Stimulated activated CD8-positive, alpha-beta memory T cell treated with anti-CD3 and anti-CD28 coated beads, Interleukin-7, amount 100 ng/mL, for 4 hours (primary cell): ENCODE results near the gene MIDN.
"Not testable (repeated sequence)": the region's sequence is repeated elsewhere in the genome, so short reads cannot be mapped to it uniquely, and the experiment has no call there.

Source experiments
- DNase-seq, 2 donors: peaks; one replicate each; pipeline ENCODE4 v3.0.0-alpha.2; 2020; ENCODE audit warnings: low read depth in 2 of 2

MIDN gene

DNA sequence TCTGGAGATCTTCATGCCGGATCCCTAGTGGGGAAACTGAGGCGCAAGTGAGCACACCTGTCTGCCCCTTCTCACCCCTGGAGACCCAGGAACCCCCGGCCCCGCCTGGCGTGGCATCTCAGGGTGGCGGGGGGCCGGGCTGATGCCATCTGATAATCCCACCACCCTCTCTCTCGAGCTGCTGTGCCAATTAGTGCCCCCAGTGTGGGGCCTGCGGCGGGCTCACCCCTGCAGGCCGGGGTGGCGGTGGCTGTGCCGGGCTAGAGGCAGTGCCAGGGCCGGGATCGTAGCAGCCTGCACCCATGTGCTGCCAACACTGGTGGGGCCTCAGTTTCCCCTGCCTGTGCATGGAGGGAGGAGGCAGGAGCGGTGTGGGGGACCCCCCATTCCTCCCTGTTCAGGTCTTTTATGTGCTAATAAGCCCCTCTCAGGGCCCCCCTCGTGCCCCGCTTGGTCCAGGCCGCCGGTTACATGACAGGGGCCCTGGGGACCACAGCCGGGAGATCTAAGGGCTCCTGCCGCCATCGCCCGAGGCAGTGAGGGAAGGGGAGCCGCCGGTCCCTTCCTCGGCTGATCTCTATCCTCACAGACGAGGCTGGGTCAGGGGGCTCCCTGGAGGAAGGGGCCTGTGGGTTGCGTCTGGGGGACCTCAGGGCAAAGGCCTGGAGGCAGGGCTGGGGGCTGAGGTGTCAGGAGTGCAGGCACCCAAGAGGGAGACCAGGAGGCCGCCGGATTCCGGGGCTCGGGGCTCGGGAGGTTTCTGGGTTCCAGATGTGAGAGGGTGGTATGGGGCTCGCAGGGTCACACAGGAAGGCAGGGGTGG, 45.6 kb downstream of the MIDN start:
- DNase-seq, result no peak

- no peak for DNase-seq
Measured at GRCh38 chr19:1294688-1295087, 46.3 kb downstream of the MIDN start.

- peak in 1 of 2 donors; percentile 28 for DNase-seq
Measured at GRCh38 chr19:1295169-1296012, 47.0 kb downstream of the MIDN start.

- DNase-seq, result no peak
Measured at GRCh38 chr19:1296078-1296477, 47.7 kb downstream of the MIDN start.

DNA sequence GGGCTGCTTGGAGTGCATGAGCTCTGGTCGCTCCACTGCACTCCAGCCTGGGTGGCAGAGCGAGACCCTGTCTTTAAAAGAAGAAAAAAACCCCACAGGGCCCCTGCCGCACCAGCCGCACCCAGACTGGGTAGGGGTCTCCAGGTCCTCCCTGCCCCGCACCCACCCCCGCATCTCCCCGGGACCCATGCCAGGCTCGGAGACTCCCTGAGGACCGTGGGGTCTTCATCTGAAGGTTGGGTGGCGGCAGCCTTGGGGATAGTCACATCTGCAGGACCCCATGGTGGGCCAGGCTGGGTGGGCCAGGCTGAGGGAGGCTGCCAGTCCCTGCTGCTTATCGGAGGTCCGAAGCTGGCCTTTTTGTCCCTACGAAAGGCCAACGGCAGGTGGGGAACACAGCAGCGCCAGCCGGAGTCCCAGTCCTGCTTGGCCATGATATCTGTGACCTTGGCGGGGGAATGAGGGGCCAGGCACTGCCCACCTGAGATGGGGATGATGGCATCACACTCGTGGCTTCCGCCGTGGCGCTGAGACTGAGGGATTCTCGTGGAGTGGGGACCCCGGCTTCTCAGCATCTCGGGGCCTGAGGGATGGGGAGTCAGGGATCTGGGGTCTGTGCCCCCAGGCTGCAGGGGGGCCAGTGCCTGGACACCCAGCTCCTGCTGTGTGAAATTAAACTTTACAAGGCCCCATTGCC, 48.3 kb downstream of the MIDN start:
- DNase-seq, result no peak

GRCh38 chr19:1298235-1298634, 49.9 kb downstream of the MIDN start:
- no peak for DNase-seq

- DNase-seq, result no peak
Measured at GRCh38 chr19:1299801-1300200, 51.4 kb downstream of the MIDN start.

GRCh38 chr19:1300744-1301490, 52.5 kb downstream of the MIDN start:
- DNase-seq, result no peak

- DNase-seq, result no peak
Measured at GRCh38 chr19:1302533-1303239, 54.3 kb downstream of the MIDN start.

GRCh38 chr19:1304197-1304924, 56.0 kb downstream of the MIDN start:
- no peak for DNase-seq

- DNase-seq, result not testable (repeated sequence)
Measured at GRCh38 chr19:1305354-1305753, 57.0 kb downstream of the MIDN start.

DNA sequence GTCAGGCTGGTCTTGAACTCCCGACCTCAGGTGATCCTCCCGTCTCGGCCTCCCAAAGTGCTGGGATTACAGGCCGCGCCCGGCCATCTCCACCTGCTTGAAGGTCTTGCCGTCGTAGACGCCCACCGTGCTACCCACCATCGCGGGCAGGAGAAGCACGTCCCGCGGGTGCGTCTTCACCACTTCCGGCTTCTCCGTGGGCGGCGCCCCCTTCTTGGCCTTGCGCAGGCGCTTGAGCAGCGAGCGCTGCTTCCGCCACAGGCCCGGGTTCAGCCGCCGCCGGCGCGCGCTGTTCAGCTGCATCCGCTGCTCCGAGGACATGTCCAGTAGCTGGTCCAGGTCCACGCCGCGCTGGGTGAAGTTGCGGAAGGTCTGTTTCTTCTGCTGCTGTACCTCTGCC, 58.9 kb downstream of the MIDN start:
- DNase-seq, result no peak

DNA sequence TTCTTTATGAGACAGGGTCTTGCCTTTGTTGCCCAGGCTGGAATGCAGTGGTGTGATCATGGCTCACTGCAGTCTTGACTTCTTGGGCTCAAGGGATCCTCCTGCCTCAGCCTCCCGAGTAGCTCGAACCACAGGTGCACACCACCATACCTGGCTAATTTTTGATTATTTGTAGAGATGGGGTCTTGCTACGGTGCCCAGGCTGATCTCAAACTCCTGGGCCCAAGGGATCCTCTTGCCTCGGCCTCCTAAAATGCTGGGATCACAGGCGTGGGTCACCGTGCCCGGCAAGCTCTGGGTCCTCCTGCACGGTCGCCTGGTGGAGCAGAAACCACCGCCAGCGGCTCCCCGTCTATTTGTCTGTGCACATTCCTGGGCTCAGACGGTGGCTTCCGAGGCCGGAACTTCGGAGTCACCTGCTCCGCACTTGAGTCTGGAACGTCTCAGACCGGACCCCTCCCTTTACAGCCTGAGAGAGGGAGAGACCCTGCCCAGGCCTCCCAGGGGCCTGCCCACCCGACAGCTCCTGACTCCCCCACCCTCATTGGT, 59.4 kb downstream of the MIDN start:
- DNase-seq, result no peak

DNA sequence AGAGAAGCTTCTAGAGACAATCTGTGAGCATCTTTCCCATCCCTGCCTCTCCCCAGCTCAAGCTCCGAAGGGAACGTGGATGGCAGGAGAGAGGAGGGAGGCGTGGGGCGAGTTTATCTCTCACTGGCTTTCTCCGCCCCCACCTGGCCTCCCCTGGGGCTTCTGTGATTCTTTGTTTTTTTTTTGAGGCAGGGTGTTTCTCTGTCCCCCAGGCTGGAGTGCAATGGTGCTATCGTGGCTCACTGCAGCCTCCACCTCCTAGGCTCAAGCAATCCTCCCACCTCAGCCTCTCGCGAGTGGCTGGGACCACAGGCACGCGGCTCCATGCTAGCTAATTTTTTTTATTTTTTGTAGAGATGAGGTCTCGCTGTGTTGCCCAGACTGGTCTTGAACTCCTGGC, 60.3 kb downstream of the MIDN start:
- DNase-seq, result no peak
